ENCODE measurements around the gene DDX17.

GRCh38 chr22:38453066-38453672, 52.9 kb downstream of the DDX17 start:
- no peak for TF ChIP-seq POLR2A (IDR thresholded peaks at IDR 0.05; ENCODE audit: low read depth, low read length)
- TF ChIP-seq CTCF (conservative IDR thresholded peaks at IDR 0.05; ENCODE audit: low read depth, low read length): no peak
- TF ChIP-seq RCOR1 (IDR thresholded peaks at IDR 0.05; ENCODE audit: insufficient replicate concordance, low read length): no peak
- no peak for TF ChIP-seq MAZ (IDR thresholded peaks at IDR 0.05; ENCODE audit: borderline replicate concordance, low read depth, low read length)
- TF ChIP-seq USF2 (IDR thresholded peaks at IDR 0.05; ENCODE audit: low read depth, low read length): no peak
- no peak for TF ChIP-seq MAFK (IDR thresholded peaks at IDR 0.05; ENCODE audit: low read depth, low read length)
- TF ChIP-seq RAD21 (IDR thresholded peaks at IDR 0.05; ENCODE audit: low read length): no peak
- TF ChIP-seq RFX5 (IDR thresholded peaks at IDR 0.05; ENCODE audit: low read depth, low read length): no peak
- TF ChIP-seq CEBPB (IDR thresholded peaks at IDR 0.05; ENCODE audit: low read depth, low read length): no peak
